ENCODE data around the gene CMKLR1.

DNA sequence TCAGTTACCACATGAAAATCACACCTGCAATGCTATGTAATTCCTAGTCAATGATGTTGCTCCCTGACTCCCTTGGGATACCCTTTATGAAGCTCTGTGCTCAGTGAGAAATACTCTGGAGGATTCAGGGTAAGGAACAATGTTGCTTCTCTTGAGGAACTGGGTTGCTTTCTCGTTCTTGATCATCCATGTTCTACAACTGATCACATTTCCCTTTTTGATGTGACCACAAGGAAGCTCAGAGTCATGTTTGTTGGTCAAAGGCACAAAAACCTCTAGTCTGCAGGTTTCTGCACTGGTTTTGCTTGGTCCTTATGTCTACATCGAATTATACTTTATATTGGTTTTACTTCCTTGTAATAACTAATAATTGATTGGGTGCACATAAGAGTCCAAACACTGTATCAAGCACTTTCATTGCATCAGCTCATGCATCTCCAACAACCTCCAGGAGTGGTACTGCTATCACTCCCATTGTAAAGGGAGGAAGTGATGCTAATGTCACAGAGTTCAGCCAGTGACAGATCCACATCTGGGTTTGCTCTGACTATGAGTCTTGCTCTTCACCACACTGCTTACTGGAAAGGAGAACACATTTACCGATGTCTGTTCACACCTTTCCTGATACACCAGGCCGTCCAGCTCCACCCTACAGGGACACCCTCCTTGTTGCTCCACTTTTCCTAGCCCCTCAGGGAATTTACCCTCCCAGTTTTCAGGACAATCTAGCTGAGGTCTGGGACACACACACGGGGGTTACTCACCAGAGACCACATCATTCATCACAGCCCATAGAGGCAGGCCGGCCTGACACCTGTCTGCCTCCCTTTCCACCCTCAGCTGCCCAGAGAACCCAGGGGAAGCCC is 41.0 kb downstream of the CMKLR1 start:
- TF ChIP-seq, protein P1, sequence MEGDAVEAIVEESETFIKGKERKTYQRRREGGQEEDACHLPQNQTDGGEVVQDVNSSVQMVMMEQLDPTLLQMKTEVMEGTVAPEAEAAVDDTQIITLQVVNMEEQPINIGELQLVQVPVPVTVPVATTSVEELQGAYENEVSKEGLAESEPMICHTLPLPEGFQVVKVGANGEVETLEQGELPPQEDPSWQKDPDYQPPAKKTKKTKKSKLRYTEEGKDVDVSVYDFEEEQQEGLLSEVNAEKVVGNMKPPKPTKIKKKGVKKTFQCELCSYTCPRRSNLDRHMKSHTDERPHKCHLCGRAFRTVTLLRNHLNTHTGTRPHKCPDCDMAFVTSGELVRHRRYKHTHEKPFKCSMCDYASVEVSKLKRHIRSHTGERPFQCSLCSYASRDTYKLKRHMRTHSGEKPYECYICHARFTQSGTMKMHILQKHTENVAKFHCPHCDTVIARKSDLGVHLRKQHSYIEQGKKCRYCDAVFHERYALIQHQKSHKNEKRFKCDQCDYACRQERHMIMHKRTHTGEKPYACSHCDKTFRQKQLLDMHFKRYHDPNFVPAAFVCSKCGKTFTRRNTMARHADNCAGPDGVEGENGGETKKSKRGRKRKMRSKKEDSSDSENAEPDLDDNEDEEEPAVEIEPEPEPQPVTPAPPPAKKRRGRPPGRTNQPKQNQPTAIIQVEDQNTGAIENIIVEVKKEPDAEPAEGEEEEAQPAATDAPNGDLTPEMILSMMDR (IDR thresholded peaks at IDR 0.05; ENCODE audit: low read length) = no peak
- TF ChIP-seq EZH2 (IDR thresholded peaks at IDR 0.05; ENCODE audit: borderline replicate concordance, low read length) = no peak
